Activated gamma-delta T cell treated with anti-CD3 and anti-CD28 coated beads, Interleukin-2, amount 50 U/mL, for 16 hours (primary cell): ENCODE data around the gene TANGO2.

ENCODE experiments used
- DNase-seq: peaks from one replicate; pipeline ENCODE4 v3.0.0-alpha.2; 2020; ENCODE audit warnings: low read depth

TANGO2 gene

DNA sequence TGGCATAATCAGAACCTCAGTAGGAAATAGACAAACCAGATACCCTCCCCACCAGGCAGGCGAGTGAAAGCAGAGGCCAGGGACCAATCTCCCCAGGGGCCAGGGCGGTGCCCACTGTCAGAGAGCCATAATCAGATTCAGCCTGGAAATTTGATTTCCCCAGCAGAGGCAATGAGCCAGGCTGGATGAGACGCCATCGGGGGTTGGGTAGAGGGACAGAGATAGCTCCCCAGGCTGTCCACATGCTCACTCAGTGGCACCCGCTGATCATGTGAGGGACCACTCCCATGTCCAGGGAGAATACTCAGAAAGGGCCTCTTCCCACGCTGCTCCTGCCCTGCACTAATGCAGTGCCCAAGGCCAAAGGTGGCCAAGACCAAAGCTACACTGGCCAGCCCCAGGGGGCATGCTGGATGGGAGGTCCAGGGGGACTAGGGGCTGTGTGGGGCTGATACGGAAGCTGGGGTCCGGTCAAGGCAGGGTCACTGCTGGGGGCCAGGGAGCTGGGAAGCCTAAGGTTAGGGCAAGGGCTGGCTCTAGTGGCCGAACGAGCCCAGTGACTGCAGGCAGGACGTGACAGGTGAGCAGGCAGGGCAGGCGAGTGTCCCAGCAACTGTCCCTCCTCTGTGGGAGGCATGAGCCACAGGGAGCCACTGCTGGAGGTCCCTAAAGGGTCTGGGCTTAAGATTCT is 24.1 kb upstream of the TANGO2 start:
- DNase-seq: no peak

DNA sequence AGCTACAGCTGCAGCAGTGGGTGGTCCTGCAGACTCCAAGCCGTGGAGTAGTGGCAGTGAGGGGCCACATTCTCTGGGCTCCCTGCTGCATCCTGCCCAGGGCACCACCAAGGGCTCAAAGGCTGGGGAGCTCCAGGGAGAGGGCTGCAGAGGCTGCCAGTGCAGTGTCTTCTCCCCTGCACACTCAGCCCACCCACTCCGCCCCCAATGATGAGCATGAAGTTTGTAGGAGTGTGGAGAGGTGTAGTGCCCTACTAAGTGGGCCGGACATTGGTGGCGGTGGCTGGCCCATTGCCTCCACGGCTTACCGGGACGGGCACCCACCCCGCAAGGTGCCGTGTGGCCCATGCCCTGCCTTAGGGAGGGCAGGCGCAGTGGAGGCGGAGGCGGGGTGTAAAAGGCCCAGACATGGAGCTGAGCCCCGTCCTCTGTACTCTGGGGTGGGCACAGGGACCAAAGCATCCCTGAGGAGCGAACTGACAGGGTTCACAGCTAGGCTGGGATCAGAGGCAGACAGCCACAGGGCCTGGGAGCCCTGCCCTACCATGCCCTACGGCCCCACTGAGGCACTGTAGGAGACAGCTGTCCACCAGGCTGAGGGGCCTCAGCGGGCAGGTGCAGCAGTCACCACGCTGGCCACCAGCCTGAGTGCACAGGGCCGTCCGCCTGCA is 23.2 kb upstream of the TANGO2 start:
- no peak for DNase-seq

DNA sequence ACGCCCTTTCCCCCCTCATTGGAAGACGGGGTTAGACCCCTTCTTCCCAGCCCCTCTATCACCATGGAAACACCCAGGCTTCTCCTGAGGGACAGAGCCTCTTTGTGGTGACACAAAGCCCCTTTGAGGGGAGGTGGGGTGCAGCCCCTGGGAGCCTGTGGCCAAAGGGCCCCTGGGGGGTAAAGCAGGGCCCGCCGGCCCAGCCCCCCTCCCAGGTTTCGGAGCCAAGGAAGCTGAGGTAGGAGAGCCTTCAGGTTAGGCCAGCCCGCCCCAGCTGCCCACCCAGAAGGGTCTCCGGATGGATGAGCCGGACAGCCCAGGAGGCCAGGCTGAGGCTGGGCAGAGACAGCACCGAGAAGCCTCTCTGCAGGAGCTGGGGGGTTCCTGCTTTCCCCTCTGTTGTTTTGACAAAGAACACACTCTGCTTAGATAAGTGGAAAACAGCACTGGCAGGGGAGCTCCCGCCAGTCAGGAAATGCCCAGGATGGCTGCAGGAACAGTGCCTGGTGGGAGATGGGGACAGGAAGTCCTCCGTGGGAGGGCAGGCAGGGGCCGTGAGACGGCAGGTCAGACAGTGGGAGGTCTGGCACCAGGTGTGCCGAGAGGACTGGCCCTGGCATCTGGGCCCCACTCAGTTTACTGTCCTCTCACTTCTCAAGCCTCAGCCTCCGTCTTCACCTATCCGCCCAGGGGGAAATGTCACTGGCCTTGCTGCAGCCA is 22.5 kb upstream of the TANGO2 start:
- DNase-seq: no peak

DNA sequence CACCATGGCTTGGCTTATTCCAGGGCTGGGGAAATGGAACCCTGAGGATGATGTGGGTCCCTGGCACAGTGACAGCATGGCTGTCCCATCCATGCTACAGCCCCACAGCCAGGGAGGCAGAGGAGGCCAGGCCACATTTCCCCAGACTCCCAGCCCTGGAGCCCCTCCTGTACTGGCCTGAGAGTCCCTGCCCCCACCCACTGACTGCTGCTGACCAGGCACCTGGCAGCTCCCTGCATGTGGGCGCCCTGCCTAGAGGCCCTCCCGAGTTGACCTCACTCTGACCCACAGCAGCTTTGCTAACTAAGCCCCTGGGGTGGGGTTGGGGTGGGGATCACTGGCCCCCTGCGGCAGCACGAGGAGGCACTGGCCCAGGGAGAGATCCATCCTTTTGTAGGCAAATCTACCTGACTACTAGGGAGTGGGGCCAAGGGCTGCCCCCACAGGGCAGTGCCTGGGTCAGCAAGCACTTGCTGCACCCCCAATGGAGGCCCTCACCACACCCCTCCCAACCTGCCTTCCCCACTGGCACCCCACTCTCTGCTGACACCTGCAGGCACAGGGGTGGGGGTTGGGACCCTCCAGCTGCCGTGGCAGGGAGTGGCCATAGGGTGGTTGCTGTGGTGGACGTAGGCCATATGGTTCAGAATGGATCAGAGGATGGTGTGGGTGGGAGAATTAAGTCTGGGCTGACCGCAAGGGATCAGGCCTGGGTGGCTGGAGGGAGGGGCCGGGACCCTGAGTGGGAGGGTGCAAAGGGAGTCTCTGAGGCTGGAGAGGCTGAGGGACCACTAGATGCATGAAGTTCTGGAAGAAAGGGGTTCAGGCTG is 21.7 kb upstream of the TANGO2 start:
- DNase-seq: no peak

DNA sequence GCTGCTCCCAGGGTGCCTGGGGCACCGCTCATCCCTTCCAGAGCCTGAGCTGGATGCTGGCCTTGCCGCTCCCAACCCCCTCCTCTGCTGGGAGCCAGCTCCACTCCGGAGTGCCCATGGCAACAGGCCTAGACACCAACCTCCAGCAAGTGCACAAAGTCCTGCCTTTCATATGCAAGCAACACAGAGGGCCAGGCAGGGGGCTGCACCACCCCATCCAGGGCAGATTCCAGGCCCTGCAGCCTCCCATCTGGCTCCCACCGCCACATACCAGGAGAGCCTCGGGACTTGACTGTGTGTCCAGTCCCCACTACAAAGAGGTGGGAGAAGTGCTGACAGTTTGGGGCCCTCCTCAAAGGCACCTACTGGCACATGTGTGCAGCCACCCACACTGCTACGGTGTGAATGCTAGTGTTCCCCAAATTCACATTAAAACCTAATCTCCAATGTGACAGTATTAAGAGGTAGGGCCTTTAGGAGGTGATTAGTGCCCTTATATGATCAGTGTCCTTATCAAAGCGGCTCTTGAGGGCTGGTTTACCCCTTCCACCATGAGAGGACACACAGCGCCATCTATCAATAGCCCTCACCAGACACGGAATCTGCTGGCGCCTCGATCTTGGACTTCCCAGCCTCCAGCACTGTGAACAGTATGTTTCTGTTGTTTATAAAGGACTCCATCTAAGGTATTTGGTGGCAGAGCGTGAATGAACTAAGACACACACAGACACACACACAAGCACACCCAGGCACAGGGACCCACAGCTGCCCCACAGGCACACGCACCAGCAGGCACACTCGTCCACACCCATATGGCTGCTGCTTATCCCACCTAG is 20.4 kb upstream of the TANGO2 start:
- no peak for DNase-seq

DNA sequence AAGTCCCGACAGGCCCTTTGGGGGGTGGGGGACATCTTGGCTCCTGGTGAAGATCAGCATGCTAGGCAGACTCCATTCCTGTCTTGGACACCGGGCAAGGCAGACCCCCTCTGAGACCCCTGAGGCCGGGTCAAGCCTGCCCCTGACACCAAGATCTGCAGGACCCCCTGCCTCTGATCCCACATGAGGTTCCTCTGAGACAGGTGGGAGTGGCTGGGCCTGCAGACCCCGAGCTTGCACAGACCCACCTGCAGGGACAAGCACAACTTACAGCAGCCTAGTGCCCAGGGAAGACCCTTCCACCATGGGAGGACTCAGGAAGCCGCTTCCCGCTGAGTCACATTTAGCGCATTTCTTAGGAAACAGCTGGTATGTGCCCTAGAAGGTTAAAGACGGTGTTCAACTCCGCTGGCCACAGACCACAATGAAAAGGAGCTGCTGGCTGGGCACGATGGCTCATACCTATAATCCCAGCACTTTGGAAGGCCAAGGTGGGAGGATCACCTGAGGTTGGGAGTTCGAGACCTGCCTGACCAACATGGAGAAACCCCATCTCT is 19.8 kb upstream of the TANGO2 start:
- no peak for DNase-seq

DNA sequence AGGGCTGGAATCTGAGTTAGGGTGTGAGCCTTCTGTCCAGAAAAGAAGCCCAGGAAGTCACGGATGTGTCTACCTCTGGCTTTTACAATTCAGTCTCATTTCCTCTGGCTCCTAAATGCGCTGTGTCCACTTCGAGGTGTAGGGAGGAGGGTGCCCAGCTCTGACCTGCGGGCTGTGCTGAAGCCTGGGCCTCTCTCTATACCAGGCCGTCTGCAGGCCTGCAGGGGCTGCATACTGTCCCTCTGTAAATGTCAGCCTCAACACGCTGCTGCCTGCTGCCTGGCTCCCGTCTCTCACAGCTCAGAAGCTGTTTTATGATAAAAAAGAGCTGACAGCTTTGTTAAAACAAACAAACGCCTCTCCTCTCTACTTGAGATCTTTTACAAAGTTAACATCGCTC is 18.8 kb upstream of the TANGO2 start:
- no peak for DNase-seq

DNA sequence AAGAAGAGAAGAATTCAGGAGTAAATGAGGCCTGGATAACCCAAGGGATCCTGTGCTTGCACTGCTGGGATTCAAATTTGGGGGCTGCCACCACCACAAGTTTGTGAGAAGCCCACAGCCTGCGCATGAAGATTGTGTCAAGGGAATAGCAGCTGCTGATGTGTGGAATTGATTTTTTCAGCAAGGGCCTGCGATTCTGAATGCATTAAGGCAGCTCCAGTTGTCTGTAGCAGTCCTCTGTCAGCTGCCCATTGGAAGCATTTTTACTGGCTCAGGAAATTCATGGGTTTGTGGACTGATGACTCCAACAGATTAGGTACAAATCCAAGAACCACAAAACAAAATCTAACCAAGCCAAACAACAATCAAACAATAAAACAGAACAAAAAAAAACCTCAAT is 18.3 kb upstream of the TANGO2 start:
- DNase-seq: no peak

DNA sequence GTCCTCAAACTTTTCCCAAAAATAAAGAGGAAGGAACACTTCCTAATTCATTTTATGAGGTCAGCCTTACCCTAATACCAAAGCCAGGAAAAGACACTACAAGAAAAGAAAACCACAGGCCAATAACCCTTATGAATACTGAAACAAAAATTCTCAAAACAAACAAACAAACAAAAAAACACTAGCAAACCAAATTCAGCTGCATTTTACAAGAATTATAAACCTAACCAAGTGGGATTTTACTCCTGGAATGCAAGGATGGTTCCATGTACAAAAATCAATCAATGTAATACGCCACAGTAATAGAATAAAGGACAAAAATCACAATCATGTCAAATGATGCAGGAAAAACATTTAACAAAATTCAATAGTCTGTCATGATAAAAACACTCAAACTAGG is 17.6 kb upstream of the TANGO2 start:
- DNase-seq: no peak

DNA sequence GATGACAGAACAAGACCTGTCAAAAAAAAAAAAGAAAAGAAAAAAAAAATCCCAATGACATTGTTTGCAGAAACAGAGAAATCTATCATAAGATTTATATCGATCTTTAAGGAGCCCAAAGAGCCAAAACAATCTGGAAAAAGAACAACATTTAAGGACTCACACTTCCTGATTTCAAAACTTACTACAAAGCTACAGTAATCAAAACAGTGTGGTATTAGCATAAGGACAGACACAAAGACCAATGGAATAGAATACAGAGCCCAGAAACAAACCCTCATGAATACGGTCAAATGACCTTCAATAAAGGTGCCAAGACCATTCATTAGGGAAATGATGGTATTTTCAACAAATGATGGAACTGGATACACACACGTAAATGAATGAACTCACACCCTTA is 16.4 kb upstream of the TANGO2 start:
- no peak for DNase-seq

DNA sequence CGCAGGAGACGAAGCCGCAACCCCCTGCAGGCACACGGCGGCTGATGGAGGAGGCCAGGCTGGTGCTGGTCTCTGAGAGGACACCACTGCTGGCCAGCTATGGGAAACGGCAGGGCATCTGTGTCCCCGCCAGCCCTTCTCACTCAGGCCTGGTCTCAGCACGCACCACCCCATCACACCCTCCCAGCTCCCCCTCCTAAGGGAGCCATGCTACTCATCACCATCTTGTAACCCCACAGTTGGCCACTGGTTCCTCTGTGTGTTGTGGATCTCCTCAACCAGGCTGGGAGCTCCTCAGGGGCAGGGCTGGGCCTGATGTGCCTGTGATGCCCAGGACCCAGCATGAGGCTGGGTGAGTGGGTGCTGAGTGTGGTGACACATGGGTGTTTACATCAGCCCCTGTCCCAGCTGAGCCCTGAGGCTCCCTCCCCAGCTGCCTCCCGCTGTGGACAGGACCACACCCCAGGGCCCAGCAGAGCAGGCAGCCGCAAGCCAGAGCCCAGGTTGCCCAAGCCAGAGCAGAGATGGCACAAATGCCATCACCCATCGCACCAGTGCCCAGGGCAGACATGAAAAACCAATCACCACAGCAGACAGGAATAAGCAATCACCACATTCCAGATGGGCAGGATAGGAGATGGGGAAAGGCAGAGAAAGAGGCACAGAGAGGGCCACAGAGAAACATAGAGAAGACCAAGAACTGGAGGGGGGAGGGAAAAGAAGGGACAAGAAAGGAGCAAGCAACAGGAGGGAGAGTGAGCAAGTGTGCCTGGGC is 12.5 kb upstream of the TANGO2 start:
- DNase-seq: no peak

DNA sequence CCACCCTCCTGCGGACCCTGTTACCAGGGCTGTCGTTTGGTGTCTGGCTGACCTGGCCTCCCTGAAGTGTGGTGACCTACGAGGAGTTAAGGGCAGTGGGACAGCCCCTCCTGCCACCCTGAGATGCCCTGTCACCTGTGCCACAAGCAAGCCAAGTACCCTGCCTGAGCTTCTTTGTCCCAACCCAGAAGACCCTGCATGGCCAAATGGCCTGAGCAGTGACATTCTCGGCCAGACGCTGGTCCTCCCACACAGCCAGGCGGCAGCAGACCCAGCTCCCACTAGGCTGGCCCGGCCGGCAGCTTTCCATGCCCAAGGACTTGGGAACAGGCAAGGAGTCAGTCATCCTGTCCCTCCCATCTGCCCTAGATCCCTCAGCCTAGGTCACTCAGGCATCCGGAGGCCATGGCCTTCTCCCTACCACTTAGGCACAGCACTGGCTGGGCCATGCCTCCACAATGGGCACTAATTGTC is 11.9 kb upstream of the TANGO2 start:
- DNase-seq: no peak

DNA sequence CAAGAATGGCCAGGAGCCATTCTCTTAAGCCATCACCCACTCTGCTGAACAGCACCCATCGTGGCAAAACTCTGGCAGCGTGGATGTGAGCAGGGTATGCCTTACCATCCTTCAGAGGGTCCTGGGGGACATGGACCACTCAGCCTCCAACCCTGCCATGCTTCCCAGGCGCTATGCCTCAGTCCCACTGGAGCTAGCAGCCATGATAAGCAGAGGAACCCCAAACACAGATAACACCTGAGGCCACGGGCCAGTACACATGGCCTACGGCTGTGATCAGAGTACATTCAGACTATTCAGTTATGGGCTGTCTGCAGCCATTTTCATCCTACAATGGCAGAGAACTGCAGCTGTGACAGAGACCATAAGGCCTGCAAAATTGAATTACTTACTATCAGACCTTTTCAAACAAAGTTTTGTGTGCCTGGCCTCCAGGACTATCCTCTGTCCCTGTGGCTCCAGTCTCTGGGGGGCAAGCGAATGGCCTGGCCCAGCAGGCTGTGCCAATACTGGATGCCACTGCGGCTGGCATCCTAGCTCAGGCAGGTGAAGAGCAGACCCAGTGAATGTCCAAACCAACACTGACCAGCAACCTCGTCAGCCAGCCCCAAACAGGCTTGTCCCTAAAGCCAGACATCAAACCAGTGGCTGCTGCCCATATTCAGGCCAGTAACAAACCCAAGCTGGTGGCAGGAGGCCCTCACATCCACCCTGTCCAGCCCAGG is 11.2 kb upstream of the TANGO2 start:
- DNase-seq: no peak

DNA sequence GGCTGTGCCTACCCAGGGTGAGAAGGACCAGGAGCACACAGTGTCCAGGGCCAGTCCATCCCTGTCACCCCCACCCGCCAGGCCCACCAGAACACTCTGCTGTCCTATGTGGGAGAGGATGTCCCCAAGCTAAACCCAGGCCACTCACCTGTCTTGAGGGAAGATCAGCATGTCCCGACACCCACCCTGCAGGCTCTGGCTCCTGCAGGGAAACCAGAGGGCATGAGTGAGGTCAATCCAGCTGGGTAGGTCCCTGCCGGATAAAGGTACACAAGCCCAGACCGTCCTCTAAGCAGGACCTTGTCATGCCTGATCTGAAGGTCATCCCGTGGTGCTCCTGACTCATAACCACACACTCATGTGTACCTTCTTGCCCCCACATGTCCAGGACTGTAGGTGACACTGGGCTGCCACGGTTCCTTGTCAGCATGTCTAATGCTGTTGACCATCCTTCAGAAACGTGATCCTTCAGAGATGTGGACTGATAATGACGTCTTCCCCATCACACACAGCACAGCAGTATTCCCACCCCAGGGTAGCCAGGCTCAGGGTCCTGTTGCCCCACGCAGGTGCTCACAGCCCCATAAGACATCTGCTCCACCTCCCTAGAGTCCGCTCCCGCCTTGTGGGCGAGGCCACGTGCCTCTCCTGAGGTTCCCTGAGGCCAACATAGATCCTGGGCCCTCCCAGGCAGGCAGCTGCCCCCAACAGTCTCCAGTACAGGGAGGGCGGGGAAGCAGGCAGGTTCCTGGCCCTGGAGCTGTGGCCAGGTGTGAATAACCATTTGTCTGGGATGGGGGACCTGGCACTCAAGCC is 10.4 kb upstream of the TANGO2 start:
- DNase-seq: no peak

DNA sequence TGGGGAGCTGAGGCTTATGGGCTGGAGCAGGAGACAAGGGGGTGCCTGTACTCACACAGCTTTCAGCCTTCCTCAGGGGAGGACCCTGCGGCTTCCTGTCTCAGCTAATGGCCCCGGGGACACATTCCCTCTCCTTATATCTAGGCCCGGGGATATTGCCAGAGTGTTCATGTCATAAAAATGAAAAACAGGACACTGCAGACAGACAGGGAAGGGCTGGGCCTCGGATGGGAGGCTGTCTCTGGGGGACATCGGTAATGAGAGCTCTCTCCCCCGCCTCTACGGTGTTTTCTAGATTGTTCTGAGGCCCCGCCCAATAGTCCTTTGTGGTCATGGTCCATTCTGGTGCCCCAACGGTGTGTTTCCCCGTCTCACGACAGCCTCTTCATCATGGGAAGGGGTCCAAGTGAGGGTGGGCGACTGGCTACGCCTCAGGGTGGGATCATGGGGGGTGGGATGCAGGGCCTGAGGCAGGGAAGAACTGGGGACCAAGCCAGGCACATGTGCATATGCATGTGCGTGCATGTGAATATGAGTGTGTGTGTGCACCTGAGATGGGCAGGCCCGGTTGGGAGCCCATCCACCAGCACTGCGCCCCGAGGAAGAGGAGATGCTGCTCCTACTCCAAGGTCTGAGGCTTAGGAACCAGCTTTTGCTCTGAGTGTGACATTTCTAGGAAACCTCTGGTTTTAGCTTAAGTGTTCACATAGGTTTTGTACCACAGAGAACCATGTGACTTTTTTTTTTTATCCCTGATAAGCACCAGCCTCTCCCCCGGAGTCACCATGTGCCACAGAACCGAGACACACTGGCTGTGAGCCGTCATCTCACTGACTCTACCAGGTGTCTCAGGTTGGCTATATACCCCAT is 9.6 kb upstream of the TANGO2 start:
- no peak for DNase-seq

DNA sequence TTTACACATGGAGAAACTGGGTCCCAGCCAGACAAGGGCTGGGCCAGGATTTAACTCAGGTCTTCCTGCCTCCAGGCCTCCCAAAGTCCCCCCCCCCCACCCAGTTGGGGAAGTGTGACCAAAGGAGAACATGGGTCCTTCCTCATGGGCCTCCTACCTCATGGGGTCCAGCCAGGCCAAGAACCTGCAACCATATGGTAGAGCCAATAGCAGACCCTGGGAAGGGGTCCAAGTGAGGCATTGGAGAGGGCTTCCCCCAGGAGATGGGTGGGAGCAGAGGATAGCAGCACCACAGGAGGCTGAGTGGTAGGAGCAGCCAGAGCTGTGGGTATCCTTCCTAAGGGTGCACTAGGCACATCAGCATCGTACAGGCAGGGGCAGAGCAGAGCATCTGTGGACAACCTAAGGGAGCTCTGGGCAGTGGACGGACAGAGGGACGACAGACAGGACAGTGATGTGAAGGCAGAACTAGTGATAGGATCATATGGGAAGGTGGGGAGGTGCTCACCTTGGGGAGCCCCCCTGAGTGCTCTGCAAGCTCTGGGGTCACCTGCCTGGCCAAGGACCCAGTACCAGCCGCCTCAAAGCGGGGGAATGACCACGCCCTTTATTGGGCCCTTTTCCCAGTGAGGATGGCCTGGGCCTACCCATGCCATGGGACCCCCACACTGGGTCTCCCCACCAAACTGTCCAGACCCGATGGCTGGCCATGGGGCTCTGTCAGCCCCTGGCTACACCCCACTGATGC is 8.7 kb upstream of the TANGO2 start:
- DNase-seq: no peak

DNA sequence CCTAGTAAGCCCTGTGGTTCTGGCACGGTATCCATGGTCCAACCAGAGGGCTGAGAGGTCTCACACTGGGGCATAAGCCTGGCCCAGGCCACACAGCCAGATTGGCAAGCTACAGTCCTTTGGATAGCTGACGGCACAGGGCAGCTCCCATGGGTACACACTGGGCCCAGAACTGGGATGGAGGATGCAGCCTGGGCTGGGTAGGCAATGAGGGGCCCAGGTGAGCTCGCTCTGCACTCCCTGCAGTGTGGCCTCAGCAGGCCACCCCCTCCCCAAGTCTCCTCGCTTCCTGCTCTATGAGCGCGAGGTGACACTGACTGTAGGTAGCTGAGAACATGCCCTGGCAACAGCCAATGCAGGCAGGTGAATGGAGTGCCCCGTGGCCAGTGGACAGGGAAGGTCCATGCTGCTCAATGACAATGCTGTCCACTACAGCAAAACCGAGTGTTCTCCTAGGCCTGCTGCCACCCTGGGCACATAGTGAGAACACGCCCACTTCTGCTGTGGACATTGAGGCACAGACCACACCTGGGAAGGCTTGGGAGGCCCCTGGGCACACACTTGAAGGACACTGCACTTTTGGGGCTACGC is 8.1 kb upstream of the TANGO2 start:
- no peak for DNase-seq
